Uterus (tissue), 4 donors: ENCODE results near the gene NUP93. TPM values are rescaled to one million over a fixed set of nuclear protein-coding genes. Genes with fewer than 3 reads are reported as not detected.

Source experiments
- DNase-seq, 2 donors: peaks; one replicate each; pipeline ENCODE4 v3.0.0-alpha.2; 2019 to 2020
- H3K27ac ChIP-seq, 2 donors: fragments of 200-600 bp; sonication (generic); 1 replicate in 1 of 2; 2 replicates in 1 of 2; pipeline ENCODE4 v1.5.1; 2016 to 2018
- H3K27me3 ChIP-seq, 2 donors: fragments of 200-600 bp; sonication (generic); one replicate each; pipeline ENCODE4 v1.5.1; 2018 to 2019; ENCODE audit warnings: control low read depth in 1 of 2
- H3K36me3 ChIP-seq, 2 donors: fragments of 200-600 bp; sonication (generic); one replicate each; pipeline ENCODE4 v1.5.1; 2019; ENCODE audit warnings: control low read depth in 1 of 2
- H3K4me1 ChIP-seq, 2 donors: fragments of 200-600 bp; sonication (generic); one replicate each; pipeline ENCODE4 v1.5.1; 2018 to 2019; ENCODE audit warnings: control low read depth in 1 of 2
- H3K4me3 ChIP-seq, 2 donors: fragments of 200-600 bp; sonication (generic); 1 replicate in 1 of 2; 2 replicates in 1 of 2; pipeline ENCODE4 v1.5.1; 2018 to 2019; ENCODE audit warnings: mild to moderate bottlenecking in 1 of 2
- H3K9me3 ChIP-seq, 2 donors: fragments of 200-600 bp; sonication (generic); one replicate each; pipeline ENCODE4 v1.5.1; 2019; ENCODE audit warnings: control low read depth in 1 of 2
- CTCF ChIP-seq, 4 experiments: fragments of 200-600 bp in 2 of 4; fragments of 450-650 bp in 2 of 4; sonication (generic) in 2 of 4; IDR thresholded peaks; one replicate each; pipeline ENCODE4 v1.5.1; 2016 to 2019; ENCODE audit warnings: antibody characterized with exemption in 4 of 4, mild to moderate bottlenecking in 2 of 4, moderate library complexity in 1 of 4
- POLR2A ChIP-seq, 2 donors: fragments of 450-650 bp; IDR thresholded peaks; one replicate each; pipeline ENCODE4 v1.6.1; 2016; ENCODE audit warnings: antibody characterized with exemption in 2 of 2, mild to moderate bottlenecking in 1 of 2, moderate library complexity in 1 of 2
- intact Hi-C: fragments of 100-400 bp; cut with DNase I; formaldehyde crosslinking; loops from one replicate; pipeline ENCODE4 v1.15.1; 2023; ENCODE audit warnings: low total_unique reads
- total RNA-seq, 4 donors: library from RNA; depleted of rRNA in 3 of 4; stranded (reverse); fragments of >200 nt in 3 of 4; gene quantifications; one replicate each; pipeline versions ENCODE4 v1.1.0 to v1.2.4, GENCODE V29; 2014 to 2023
- donor health status: DM: yes; HTN: yes; CAD: no.

NUP93 gene
- total RNA-seq, 4 donors from 2014 or later, result 17.6 to 71.0 (median 34.5) TPM

GRCh38 chr16:56844056-56844455 lies 114.1 kb downstream of the NUP93 start:
- Histone ChIP-seq H3K4me1 (no peaks in the 10 kb centered on the region), H3K27ac (no peak overlapping the region), H3K27me3 (no peaks in the 10 kb centered on the region), H3K9me3 (no peaks in the 10 kb centered on the region), H3K4me3 (no peak overlapping the region), H3K36me3 (no peaks in the 10 kb centered on the region)
- no peak for TF ChIP-seq CTCF (IDR thresholded peaks at IDR 0.05)
- TF ChIP-seq POLR2A (IDR thresholded peaks at IDR 0.05), result no peak
- DNase-seq, result no peak
- intact Hi-C loops, result no loop called here

GRCh38 chr16:56847173-56847910 lies 117.4 kb downstream of the NUP93 start:
- TF ChIP-seq POLR2A (IDR thresholded peaks at IDR 0.05) (no peak), CTCF (IDR thresholded peaks at IDR 0.05) (no peak)
- Histone ChIP-seq H3K27me3 (no peaks in the 10 kb centered on the region), H3K4me1 (no peaks in the 10 kb centered on the region), H3K9me3 (no peaks in the 10 kb centered on the region), H3K4me3 (no peak overlapping the region), H3K27ac (peak overlapping the region; percentile 55 to 76), H3K36me3 (no peaks in the 10 kb centered on the region)
- peak in 1 of 2 donors; percentile 33 for DNase-seq
- intact Hi-C loops, result no loop called here

DNA sequence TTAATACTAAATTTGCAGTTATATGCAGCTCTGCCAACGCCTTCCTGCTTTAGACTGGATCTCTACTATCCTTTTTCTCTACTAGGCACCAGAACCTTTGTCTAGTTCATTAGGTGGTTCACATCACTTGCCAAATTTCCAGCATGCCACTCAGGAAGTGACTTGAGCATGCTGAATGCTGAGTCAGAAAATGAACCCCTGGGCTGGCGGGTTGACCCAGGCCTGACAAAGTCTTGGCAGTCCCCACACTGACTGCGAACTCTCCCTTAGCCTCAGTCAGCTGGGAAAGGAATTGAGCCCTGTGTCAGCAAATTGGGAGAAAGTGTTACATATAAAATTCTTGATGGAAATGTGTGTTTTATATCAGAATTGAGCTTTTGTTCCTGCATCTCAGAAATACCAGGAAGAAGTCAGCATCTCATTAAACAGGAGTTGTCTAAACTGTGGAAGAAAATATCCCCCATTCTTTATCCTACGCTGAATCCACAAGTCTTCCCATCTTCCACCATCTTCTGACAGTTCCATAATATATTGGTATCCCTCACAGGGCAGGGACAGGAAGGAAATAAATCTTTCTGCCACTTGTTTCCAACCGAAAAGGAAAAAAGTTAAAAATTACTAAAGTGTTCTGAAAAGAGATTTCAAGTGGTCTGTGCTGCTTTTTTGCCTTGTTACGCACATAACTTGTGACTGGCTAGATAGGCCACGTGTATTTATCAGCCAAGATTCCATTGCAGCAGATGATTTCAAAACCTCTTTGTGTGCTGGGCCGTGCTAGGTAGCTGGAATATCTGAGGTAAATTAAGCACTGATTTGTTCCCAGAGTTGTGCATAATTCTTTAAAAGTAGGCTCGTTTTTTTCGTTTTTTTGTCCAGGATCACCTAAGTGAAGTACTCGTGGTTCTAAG lies 118.4 kb downstream of the NUP93 start:
- DNase-seq, result peak in 1 of 2 donors; percentile 41
- H3K27ac ChIP-seq, result peak overlapping the region; percentile 55 to 76
- no peak for TF ChIP-seq POLR2A (IDR thresholded peaks at IDR 0.05)
- no peak for TF ChIP-seq CTCF (IDR thresholded peaks at IDR 0.05)
- H3K9me3 ChIP-seq, result no peaks in the 10 kb centered on the region
- H3K27me3 ChIP-seq, result no peaks in the 10 kb centered on the region
- intact Hi-C loops, result no loop called here
- H3K36me3 ChIP-seq, result no peaks in the 10 kb centered on the region
- no peak overlapping the region for H3K4me3 ChIP-seq
- H3K4me1 ChIP-seq, result no peaks in the 10 kb centered on the region

DNA sequence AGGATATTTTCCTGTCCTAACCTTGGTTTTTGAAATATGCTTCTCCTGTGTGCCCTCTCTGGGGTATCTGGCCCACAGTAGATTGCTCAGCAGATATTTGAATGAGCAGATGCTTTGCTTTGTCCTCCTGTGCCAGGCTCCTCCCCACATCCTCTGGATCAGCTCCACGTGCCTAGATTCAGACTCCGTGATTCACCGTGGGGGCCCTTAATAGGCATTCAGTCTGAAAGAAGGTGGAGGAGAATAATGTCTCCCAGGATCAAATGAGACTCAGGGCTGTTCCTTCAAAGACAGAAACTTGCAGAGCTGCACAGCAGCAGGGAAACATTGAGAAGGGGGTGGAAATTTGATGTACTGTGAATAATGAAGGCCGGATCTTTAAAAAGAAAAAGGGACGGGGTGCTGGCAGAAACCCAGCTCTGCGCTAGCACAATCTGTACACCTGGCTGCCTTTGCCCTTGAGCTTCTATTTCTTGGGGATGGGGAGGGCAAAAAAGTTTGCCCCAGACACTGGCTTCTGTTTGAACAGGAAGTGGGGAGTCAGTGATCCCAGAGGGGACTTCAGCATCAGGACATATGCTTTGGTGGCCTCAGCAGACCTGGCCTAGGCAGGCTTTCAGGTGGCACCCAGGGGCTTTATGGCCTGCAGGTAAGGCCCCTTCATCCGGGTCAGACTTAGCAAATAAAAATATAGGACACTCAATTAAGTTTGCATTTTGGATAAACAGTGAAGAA lies 119.2 kb downstream of the NUP93 start:
- no peaks in the 10 kb centered on the region for H3K4me1 ChIP-seq
- H3K27me3 ChIP-seq, result no peaks in the 10 kb centered on the region
- peak; percentile 55 to 57 for DNase-seq
- no peaks in the 10 kb centered on the region for H3K36me3 ChIP-seq
- H3K4me3 ChIP-seq, result no peak overlapping the region
- H3K9me3 ChIP-seq, result no peaks in the 10 kb centered on the region
- intact Hi-C loops, result no loop called here
- peak overlapping the region; percentile 55 to 76 for H3K27ac ChIP-seq
- no peak for TF ChIP-seq POLR2A (IDR thresholded peaks at IDR 0.05)
- TF ChIP-seq CTCF (IDR thresholded peaks at IDR 0.05), result no peak
